ENCODE data around the gene GRAMD1A.
"Not testable (repeated sequence)": the region's sequence is repeated elsewhere in the genome, so short reads cannot be mapped to it uniquely, and the experiment has no call there.

The GRAMD1A gene

GRCh38 chr19:35038623-35039512 is 38.7 kb downstream of the GRAMD1A start:
- DNase-seq (ENCODE audit: low spot score): no peak

- no peak for DNase-seq (ENCODE audit: low spot score)
Observed at GRCh38 chr19:35039881-35040825, 40.0 kb downstream of the GRAMD1A start.

GRCh38 chr19:35040826-35041547 is 40.9 kb downstream of the GRAMD1A start:
- DNase-seq (ENCODE audit: low spot score): peak; percentile 65

- no peak for DNase-seq (ENCODE audit: low spot score)
Observed at GRCh38 chr19:35041548-35042055, 41.5 kb downstream of the GRAMD1A start, which contains the start of gene HPN. Gene HPN, plus strand, starts transcription at chr19:35041721. Its CDS starts 786 bp downstream, at chr19:35042507.

- DNase-seq (ENCODE audit: low spot score): no peak
Observed at GRCh38 chr19:35042056-35042730, 42.1 kb downstream of the GRAMD1A start.

- DNase-seq (ENCODE audit: low spot score): no peak
Observed at GRCh38 chr19:35042954-35043604, 43.0 kb downstream of the GRAMD1A start.

- no peak for DNase-seq (ENCODE audit: low spot score)
Observed at GRCh38 chr19:35043906-35044305, 43.8 kb downstream of the GRAMD1A start.

- DNase-seq (ENCODE audit: low spot score): peak; percentile 85
Observed at GRCh38 chr19:35044317-35045117, 44.4 kb downstream of the GRAMD1A start.

- DNase-seq (ENCODE audit: low spot score): peak; percentile 66
Observed at GRCh38 chr19:35045667-35046300, 45.7 kb downstream of the GRAMD1A start.

GRCh38 chr19:35046461-35046860 is 46.3 kb downstream of the GRAMD1A start:
- DNase-seq (ENCODE audit: low spot score): no peak

GRCh38 chr19:35048911-35049411 is 48.8 kb downstream of the GRAMD1A start:
- DNase-seq (ENCODE audit: low spot score): no peak

- no peak for DNase-seq (ENCODE audit: low spot score)
Observed at GRCh38 chr19:35049456-35049855, 49.3 kb downstream of the GRAMD1A start.

- not testable (repeated sequence) for DNase-seq (ENCODE audit: low spot score)
Observed at GRCh38 chr19:35050662-35051061, 50.5 kb downstream of the GRAMD1A start.

GRCh38 chr19:35051268-35051667 is 51.1 kb downstream of the GRAMD1A start:
- not testable (repeated sequence) for DNase-seq (ENCODE audit: low spot score)

- no peak for DNase-seq (ENCODE audit: low spot score)
Observed at GRCh38 chr19:35051796-35052195, 51.7 kb downstream of the GRAMD1A start.

GRCh38 chr19:35052599-35053190 is 52.6 kb downstream of the GRAMD1A start:
- no peak for DNase-seq (ENCODE audit: low spot score)

GRCh38 chr19:35053667-35054293 is 53.7 kb downstream of the GRAMD1A start:
- no peak for DNase-seq (ENCODE audit: low spot score)

- no peak for DNase-seq (ENCODE audit: low spot score)
Observed at GRCh38 chr19:35054626-35055025, 54.5 kb downstream of the GRAMD1A start.

Data from AG08396 (cell line).